HUES6 (cell line): ENCODE measurements around the gene DDA1.
"Not testable (repeated sequence)": the region's sequence is repeated elsewhere in the genome, so short reads cannot be mapped to it uniquely, and the experiment has no call there.

ENCODE experiments used
- H3K27ac ChIP-seq: 2 replicates; pipeline ENCODE4 v1.7.0; 2013; ENCODE audit warnings: low read depth, mild to moderate bottlenecking, low read length, inconsistent platforms
- H3K27me3 ChIP-seq: 2 replicates; pipeline ENCODE4 v1.6.1; 2013; ENCODE audit warnings: low read length; ENCODE audit not compliant: control insufficient read depth, insufficient read depth
- H3K36me3 ChIP-seq: 2 replicates; pipeline ENCODE4 v1.6.1; 2013; ENCODE audit warnings: low read length; ENCODE audit not compliant: control insufficient read depth, insufficient read depth
- H3K4me1 ChIP-seq: 2 replicates; pipeline ENCODE4 v1.6.1; 2013; ENCODE audit warnings: low read length; ENCODE audit not compliant: control insufficient read depth, insufficient read depth
- H3K4me3 ChIP-seq: 2 replicates; pipeline ENCODE4 v1.5.1; 2013; ENCODE audit warnings: low read depth, low read length
- H3K9ac ChIP-seq: one replicate; pipeline ENCODE4 v1.6.1; 2013; ENCODE audit warnings: mild to moderate bottlenecking, low read length
- H3K9me3 ChIP-seq: 2 replicates; pipeline ENCODE4 v1.6.1; 2013; ENCODE audit warnings: low read depth, low read length; ENCODE audit not compliant: control insufficient read depth, insufficient read depth

DDA1 gene

GRCh38 chr19:17357078-17357666 lies 47.8 kb downstream of the DDA1 start:
- H3K9ac ChIP-seq: no peak overlapping the region
- H3K27ac ChIP-seq: no peak overlapping the region
- no peaks in the 10 kb centered on the region; the same call in 1 of the 2 replicates for H3K4me1 ChIP-seq
- no peaks in the 10 kb centered on the region for H3K9me3 ChIP-seq
- H3K27me3 ChIP-seq: no peaks in the 10 kb centered on the region
- no peak overlapping the region for H3K4me3 ChIP-seq
- H3K36me3 ChIP-seq: no peaks in the 10 kb centered on the region

GRCh38 chr19:17357724-17358123 lies 48.4 kb downstream of the DDA1 start:
- Histone ChIP-seq H3K27ac (no peak overlapping the region), H3K4me1 (no peaks in the 10 kb centered on the region; the same call in 1 of the 2 replicates), H3K27me3 (no peaks in the 10 kb centered on the region), H3K9ac (no peak overlapping the region), H3K4me3 (no peak overlapping the region), H3K9me3 (no peaks in the 10 kb centered on the region), H3K36me3 (no peaks in the 10 kb centered on the region)

GRCh38 chr19:17358395-17358794 lies 49.0 kb downstream of the DDA1 start:
- Histone ChIP-seq H3K4me3 (no peak overlapping the region), H3K9ac (no peak overlapping the region), H3K27ac (no peak overlapping the region), H3K27me3 (no peaks in the 10 kb centered on the region), H3K36me3 (no peaks in the 10 kb centered on the region), H3K9me3 (no peaks in the 10 kb centered on the region), H3K4me1 (no peaks in the 10 kb centered on the region; the same call in 1 of the 2 replicates)

GRCh38 chr19:17359905-17360800 lies 50.8 kb downstream of the DDA1 start:
- H3K9ac ChIP-seq: no peak overlapping the region
- no peaks in the 10 kb centered on the region for H3K27me3 ChIP-seq
- no peaks in the 10 kb centered on the region; the same call in 1 of the 2 replicates for H3K4me1 ChIP-seq
- H3K4me3 ChIP-seq: no peak overlapping the region
- no peak overlapping the region for H3K27ac ChIP-seq
- H3K9me3 ChIP-seq: no peaks in the 10 kb centered on the region
- no peaks in the 10 kb centered on the region for H3K36me3 ChIP-seq

DNA sequence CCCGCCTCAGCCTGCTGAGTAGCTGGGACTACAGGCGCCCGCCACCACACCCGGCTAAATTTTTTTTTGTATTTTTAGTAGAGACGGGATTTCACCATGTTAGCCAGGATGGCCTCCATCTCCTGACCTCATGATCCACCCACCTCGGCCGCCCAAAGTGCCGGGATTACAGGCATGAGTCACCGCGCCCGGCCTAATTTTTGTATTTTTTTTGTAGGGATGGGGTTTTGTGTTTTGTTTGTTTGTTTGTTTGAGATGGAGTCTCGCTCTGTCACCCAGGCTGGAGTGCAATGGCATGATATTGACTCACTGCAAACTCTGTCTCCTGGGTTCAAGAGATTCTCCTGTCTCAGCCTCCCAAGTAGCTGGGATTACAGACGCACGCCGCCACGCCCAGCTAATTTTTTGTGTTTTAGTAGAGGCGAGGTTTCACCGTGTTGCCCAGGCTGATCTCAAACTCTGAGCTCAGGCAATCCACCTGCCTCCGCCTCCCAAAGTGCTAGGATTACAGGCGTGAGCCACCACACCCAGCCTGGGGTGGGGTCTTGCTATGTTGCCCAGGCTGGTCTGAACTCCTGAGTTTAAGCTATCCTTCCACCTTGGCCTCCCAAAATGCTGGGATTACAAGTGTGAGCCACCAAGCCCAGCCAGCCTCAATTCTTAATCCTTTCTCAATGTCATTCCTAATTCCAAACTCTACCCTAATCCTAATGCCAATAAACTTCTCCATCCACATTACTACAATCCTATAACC lies 54.7 kb downstream of the DDA1 start:
- H3K27ac ChIP-seq, H3K27me3 ChIP-seq, H3K4me3 ChIP-seq, H3K9me3 ChIP-seq, H3K4me1 ChIP-seq, H3K9ac ChIP-seq, H3K36me3 ChIP-seq: not testable (repeated sequence)

DNA sequence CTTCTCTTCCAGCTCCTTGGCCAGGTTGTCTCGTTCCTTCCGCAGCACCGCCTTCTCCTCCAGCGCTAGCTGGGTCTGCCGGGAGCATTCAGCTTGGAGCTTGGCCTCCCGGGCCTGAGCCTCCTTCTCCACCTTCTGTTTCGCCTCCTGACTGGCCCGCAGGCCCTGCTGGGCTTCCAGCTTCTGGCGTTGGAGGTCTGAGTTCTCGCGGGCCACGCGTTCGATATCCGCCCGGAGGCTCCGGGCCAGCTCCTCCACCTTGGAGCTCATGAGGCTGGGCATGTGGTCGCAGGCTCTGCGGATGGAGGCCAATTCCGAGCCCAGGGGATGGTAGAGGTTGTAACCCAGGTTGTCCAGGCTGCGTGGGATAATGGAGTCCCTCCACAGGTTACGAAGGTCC lies 56.0 kb downstream of the DDA1 start:
- no peaks in the 10 kb centered on the region for H3K9me3 ChIP-seq

DNA sequence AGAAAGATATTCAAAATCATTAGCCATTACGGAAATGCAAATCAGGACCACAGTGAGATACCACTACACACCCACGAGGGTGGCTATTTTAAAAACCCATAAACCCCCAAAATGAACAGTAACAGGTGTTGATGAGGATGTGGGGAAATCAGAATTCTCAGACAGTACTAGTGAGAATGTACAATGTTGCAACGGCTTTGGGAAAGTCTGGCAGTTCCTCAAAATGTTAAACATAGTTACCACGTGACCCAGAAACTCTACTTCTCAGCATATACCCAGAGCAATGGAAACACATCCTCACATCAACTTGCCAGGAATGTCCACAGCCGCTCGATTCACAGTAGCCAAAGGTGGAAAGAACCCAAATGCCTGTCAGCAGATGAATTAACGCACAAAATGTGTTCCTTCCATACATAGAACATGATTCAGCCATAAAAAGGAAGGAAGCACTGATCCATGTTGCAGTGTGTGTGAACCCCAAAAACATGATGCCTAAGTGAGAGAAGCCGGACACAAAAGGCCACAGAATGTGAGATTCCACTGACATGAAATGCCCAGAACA lies 60.7 kb downstream of the DDA1 start:
- Histone ChIP-seq H3K4me3 (no peak overlapping the region), H3K27me3 (no peaks in the 10 kb centered on the region), H3K4me1 (no peaks in the 10 kb centered on the region; the same call in 1 of the 2 replicates), H3K36me3 (no peaks in the 10 kb centered on the region), H3K9ac (no peak overlapping the region), H3K9me3 (no peaks in the 10 kb centered on the region), H3K27ac (no peak overlapping the region)

More for the DNA sequence above, 56.0 kb downstream of the DDA1 start:
- Histone ChIP-seq H3K4me1 (no peaks in the 10 kb centered on the region; the same call in 1 of the 2 replicates), H3K4me3 (no peak overlapping the region), H3K27ac (no peak overlapping the region), H3K9ac (no peak overlapping the region), H3K36me3 (no peaks in the 10 kb centered on the region), H3K27me3 (no peaks in the 10 kb centered on the region)
